Upper lobe of right lung (tissue), 1 donor: ENCODE measurements around the gene UBTF. TPM values are rescaled to one million over a fixed set of nuclear protein-coding genes. Genes with fewer than 3 reads are reported as not detected.

Source experiments
- ATAC-seq: fragments of 200-7000 bp; cut with Tn5 transposase; one replicate; pipeline ENCODE4 v1.9.1; 2020; ENCODE audit warnings: mild to moderate bottlenecking, moderate library complexity
- DNase-seq: peaks from one replicate; pipeline ENCODE4 v3.0.0-alpha.2; 2020
- H3K27ac ChIP-seq: fragments of 200-600 bp; one replicate; pipeline ENCODE4 v1.8.0; 2022
- H3K27me3 ChIP-seq: fragments of 200-600 bp; one replicate; pipeline ENCODE4 v1.8.0; 2022; ENCODE audit warnings: mild to moderate bottlenecking
- H3K36me3 ChIP-seq: fragments of 200-600 bp; one replicate; pipeline ENCODE4 v1.8.0; 2022
- H3K4me1 ChIP-seq: fragments of 200-600 bp; one replicate; pipeline ENCODE4 v1.8.0; 2022
- H3K4me3 ChIP-seq: fragments of 200-600 bp; one replicate; pipeline ENCODE4 v1.8.0; 2022; ENCODE audit warnings: mild to moderate bottlenecking
- H3K9me3 ChIP-seq: fragments of 200-600 bp; one replicate; pipeline ENCODE4 v1.8.0; 2022
- intact Hi-C: fragments of 100-400 bp; cut with DNase I; formaldehyde crosslinking; loops from one replicate; pipeline ENCODE4 v1.11.0; 2022
- total RNA-seq: library from RNA; stranded (reverse); fragmentation: NEBNext Ultra II Directional; extraction: Animal tissue kit (Norgen Biotek cat#: 25700); gene quantifications from one replicate; pipeline ENCODE4 v1.2.1, GENCODE V29; 2021
- TF ChIP-seq, protein P1 (sequence below): fragments of 200-600 bp; IDR thresholded peaks from one replicate; pipeline ENCODE4 v1.8.0; 2022; ENCODE audit warnings: antibody characterized with exemption
- donor health status: DM: no; HTN: yes; CAD: no; lungs with severe emphysema.

Gene UBTF
- total RNA-seq, 1 donor from 2014 or later: 62.6 TPM

GRCh38 chr17:44210342-44211192 lies 8.9 kb downstream of the UBTF start:
- intact Hi-C loops: no loop called here
- TF ChIP-seq, protein P1, sequence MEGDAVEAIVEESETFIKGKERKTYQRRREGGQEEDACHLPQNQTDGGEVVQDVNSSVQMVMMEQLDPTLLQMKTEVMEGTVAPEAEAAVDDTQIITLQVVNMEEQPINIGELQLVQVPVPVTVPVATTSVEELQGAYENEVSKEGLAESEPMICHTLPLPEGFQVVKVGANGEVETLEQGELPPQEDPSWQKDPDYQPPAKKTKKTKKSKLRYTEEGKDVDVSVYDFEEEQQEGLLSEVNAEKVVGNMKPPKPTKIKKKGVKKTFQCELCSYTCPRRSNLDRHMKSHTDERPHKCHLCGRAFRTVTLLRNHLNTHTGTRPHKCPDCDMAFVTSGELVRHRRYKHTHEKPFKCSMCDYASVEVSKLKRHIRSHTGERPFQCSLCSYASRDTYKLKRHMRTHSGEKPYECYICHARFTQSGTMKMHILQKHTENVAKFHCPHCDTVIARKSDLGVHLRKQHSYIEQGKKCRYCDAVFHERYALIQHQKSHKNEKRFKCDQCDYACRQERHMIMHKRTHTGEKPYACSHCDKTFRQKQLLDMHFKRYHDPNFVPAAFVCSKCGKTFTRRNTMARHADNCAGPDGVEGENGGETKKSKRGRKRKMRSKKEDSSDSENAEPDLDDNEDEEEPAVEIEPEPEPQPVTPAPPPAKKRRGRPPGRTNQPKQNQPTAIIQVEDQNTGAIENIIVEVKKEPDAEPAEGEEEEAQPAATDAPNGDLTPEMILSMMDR: peak; percentile 96
- no peak overlapping the region for H3K4me3 ChIP-seq
- peaks cover 64% of the 10 kb centered on the region for H3K36me3 ChIP-seq
- peaks cover 9% of the 10 kb centered on the region for H3K4me1 ChIP-seq
- ATAC-seq (peak; percentile 97), DNase-seq (peak; percentile 95)
- H3K27ac ChIP-seq: peak overlapping the region; percentile 19
- H3K27me3 ChIP-seq: no peaks in the 10 kb centered on the region
- no peaks in the 10 kb centered on the region for H3K9me3 ChIP-seq

- peaks cover 57% of the 10 kb centered on the region for H3K36me3 ChIP-seq
- H3K27me3 ChIP-seq: no peaks in the 10 kb centered on the region
- TF ChIP-seq, protein P1: no peak
- no peaks in the 10 kb centered on the region for H3K9me3 ChIP-seq
- ATAC-seq (no peak), DNase-seq (no peak)
- no peak overlapping the region for H3K27ac ChIP-seq
- H3K4me1 ChIP-seq: peaks cover 9% of the 10 kb centered on the region
- intact Hi-C loops: no loop called here
- H3K4me3 ChIP-seq: no peak overlapping the region
Measured at GRCh38 chr17:44209786-44210341, 9.6 kb downstream of the UBTF start.

- no peaks in the 10 kb centered on the region for H3K9me3 ChIP-seq
- no peak for ATAC-seq
- peaks cover 47% of the 10 kb centered on the region for H3K36me3 ChIP-seq
- peaks cover 20% of the 10 kb centered on the region for H3K4me1 ChIP-seq
- no peak for DNase-seq
- TF ChIP-seq, protein P1: no peak
- H3K4me3 ChIP-seq: no peak overlapping the region
- H3K27ac ChIP-seq: no peak overlapping the region
- no peaks in the 10 kb centered on the region for H3K27me3 ChIP-seq
- intact Hi-C loops: no loop called here
Measured at GRCh38 chr17:44207743-44208142, 11.7 kb downstream of the UBTF start.

DNA sequence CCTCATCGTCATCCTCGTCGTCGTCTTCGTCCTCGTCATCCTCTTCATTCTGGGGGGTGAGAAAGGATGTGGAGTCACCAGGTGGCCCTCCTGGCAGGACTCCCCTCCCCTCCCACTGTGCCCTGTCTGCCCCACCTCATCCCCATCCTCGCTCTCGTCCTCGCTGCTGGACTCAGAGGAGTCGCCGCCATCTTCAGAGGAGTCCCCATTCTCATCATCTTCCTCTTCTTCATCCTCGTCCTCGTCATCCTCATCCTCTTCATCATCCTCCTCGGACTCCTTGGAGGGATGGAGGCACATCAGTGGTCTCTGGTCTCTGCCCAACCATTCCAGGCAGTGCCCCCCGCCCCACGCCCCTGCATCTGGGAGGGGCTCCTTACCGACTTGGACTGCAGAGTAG lies 12.2 kb downstream of the UBTF start:
- TF ChIP-seq, protein P1: no peak
- no peak overlapping the region for H3K4me3 ChIP-seq
- peaks cover 20% of the 10 kb centered on the region for H3K4me1 ChIP-seq
- H3K9me3 ChIP-seq: no peaks in the 10 kb centered on the region
- no peak overlapping the region for H3K27ac ChIP-seq
- H3K36me3 ChIP-seq: peaks cover 47% of the 10 kb centered on the region
- H3K27me3 ChIP-seq: no peaks in the 10 kb centered on the region
- intact Hi-C loops: no loop called here
- ATAC-seq (no peak), DNase-seq (no peak)

DNA sequence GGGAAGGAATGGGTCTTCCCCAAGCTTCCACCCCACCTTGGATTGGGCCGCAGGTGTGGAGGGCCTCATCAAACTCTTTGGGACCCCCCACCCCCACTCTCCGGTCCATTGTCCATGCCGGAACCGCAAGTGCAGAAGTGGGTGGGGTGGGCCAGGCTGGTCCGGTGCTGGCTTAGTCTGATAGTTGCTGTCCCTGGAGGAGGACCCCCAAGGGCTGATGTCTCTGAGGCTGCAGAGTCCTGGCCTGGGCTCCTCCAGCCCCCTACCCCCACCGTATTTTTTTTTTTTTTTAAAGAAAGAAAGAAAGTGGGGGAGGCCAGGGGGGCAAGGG lies 12.7 kb downstream of the UBTF start:
- Histone ChIP-seq H3K4me3 (no peak overlapping the region), H3K4me1 (peaks cover 20% of the 10 kb centered on the region), H3K27ac (no peak overlapping the region), H3K27me3 (no peaks in the 10 kb centered on the region), H3K9me3 (no peaks in the 10 kb centered on the region), H3K36me3 (peaks cover 47% of the 10 kb centered on the region)
- intact Hi-C loops: no loop called here
- no peak for DNase-seq
- TF ChIP-seq, protein P1: no peak
- ATAC-seq: no peak
